PFSK-1 (cell line): ENCODE results near the gene C9orf153.

Source experiments
- FOXP2 ChIP-seq: optimal IDR thresholded peaks from 2 replicates; pipeline ENCODE3; 2011; ENCODE audit warnings: borderline replicate concordance, control low read depth, inconsistent platforms; ENCODE audit not compliant: insufficient read depth; ENCODE audit errors: extremely low read length, extremely low read depth
- POLR2AphosphoS5 ChIP-seq: IDR thresholded peaks from 2 replicates; pipeline ENCODE4 v1.6.1; 2012; ENCODE audit warnings: low read depth, mild to moderate bottlenecking, control low read depth, low read length, moderate library complexity
- SIN3A ChIP-seq: IDR thresholded peaks from 2 replicates; pipeline ENCODE4 v1.6.1; 2012; ENCODE audit warnings: mild to moderate bottlenecking, low read length, moderate library complexity, borderline replicate concordance; ENCODE audit not compliant: insufficient read depth
- TAF1 ChIP-seq: IDR thresholded peaks from 2 replicates; pipeline ENCODE4 v1.6.1; 2012; ENCODE audit warnings: low read length, control low read depth, borderline replicate concordance; ENCODE audit not compliant: insufficient read depth
- TF ChIP-seq, protein P1 (sequence below), 2 experiments: IDR thresholded peaks; 2 replicates each; pipeline versions ENCODE4 v1.6.1 to v1.8.0; 2011 to 2012; ENCODE audit warnings: low read depth in 2 of 2, low read length in 2 of 2, control low read depth in 1 of 2, inconsistent platforms in 1 of 2, mild to moderate bottlenecking in 1 of 2, moderate library complexity in 1 of 2; ENCODE audit not compliant: insufficient read depth in 1 of 2

- TF ChIP-seq POLR2AphosphoS5 (peak; percentile 85), TAF1 (peak; percentile 75; the same call in 1 of the 2 replicates), FOXP2 (peak; percentile 91), SIN3A (no peak)
- TF ChIP-seq, protein P1, sequence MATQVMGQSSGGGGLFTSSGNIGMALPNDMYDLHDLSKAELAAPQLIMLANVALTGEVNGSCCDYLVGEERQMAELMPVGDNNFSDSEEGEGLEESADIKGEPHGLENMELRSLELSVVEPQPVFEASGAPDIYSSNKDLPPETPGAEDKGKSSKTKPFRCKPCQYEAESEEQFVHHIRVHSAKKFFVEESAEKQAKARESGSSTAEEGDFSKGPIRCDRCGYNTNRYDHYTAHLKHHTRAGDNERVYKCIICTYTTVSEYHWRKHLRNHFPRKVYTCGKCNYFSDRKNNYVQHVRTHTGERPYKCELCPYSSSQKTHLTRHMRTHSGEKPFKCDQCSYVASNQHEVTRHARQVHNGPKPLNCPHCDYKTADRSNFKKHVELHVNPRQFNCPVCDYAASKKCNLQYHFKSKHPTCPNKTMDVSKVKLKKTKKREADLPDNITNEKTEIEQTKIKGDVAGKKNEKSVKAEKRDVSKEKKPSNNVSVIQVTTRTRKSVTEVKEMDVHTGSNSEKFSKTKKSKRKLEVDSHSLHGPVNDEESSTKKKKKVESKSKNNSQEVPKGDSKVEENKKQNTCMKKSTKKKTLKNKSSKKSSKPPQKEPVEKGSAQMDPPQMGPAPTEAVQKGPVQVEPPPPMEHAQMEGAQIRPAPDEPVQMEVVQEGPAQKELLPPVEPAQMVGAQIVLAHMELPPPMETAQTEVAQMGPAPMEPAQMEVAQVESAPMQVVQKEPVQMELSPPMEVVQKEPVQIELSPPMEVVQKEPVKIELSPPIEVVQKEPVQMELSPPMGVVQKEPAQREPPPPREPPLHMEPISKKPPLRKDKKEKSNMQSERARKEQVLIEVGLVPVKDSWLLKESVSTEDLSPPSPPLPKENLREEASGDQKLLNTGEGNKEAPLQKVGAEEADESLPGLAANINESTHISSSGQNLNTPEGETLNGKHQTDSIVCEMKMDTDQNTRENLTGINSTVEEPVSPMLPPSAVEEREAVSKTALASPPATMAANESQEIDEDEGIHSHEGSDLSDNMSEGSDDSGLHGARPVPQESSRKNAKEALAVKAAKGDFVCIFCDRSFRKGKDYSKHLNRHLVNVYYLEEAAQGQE (IDR thresholded peaks at IDR 0.05; ENCODE audit: insufficient read depth in 1 of 2, low read depth in 2 of 2, low read length in 2 of 2): no peak
Measured at GRCh38 chr9:86282077-86282978, 22.9 kb upstream of the C9orf153 start, which contains the start of gene ISCA1.
